PC-9 (cell line): ENCODE measurements around the gene SERPINE1. TPM values are rescaled to one million over a fixed set of nuclear protein-coding genes. Genes with fewer than 3 reads are reported as not detected.

ENCODE experiments used
- BruUV-seq: library from RNA; stranded (reverse); fragments of 400-500 nt; replicated peaks from 2 replicates; lab custom pipeline; 2021; lab: Mats Ljungman, UMichigan
- CTCF ChIA-PET: fragments of 300-600 bp; sonication (Branson Sonifier 250); formaldehyde crosslinking; loops from one replicate; lab custom pipeline; 2022; ENCODE audit warnings: antibody characterized with exemption; lab: Charles Lee
- POLR2A ChIA-PET: fragments of 300-600 bp; sonication (Branson Sonifier 250); formaldehyde crosslinking; loops from one replicate; lab custom pipeline; 2022; ENCODE audit warnings: antibody characterized with exemption; ENCODE audit not compliant: unreplicated experiment; lab: Charles Lee
- DNase-seq, 2 experiments: peaks; one replicate each; pipeline versions ENCODE4 v3.0.0 to v3.0.0-alpha.2; 2015 to 2022; ENCODE audit warnings: mixed read lengths in 1 of 2
- H2AFZ ChIP-seq: fragments of 200-600 bp; sonication (generic); 2 replicates; pipeline ENCODE4 v1.8.1; 2017; ENCODE audit warnings: antibody characterized with exemption
- H3F3A ChIP-seq: fragments of 200-600 bp; sonication (generic); 2 replicates; pipeline ENCODE4 v1.8.1; 2017; ENCODE audit warnings: antibody characterized with exemption, mild to moderate bottlenecking, low read depth; ENCODE audit not compliant: insufficient read depth
- H3K27ac ChIP-seq: fragments of 200-600 bp; sonication (generic); 2 replicates; pipeline ENCODE4 v1.6.1; 2016; ENCODE audit warnings: mixed run types
- H3K27me3 ChIP-seq: fragments of 200-600 bp; sonication (generic); 2 replicates; pipeline ENCODE4 v1.6.1; 2016; ENCODE audit warnings: low read depth, mixed run types; ENCODE audit not compliant: insufficient read depth
- H3K36me3 ChIP-seq: fragments of 200-600 bp; sonication (generic); 2 replicates; pipeline ENCODE4 v1.6.1; 2016; ENCODE audit warnings: low read depth, mixed run types
- H3K4me1 ChIP-seq: fragments of 200-600 bp; sonication (generic); replicated peaks from 2 replicates; pipeline ENCODE4 v1.6.1; 2016; ENCODE audit warnings: mixed run types; ENCODE audit not compliant: insufficient read depth
- H3K4me2 ChIP-seq: fragments of 200-600 bp; sonication (generic); 2 replicates; pipeline ENCODE4 v1.6.1; 2017; ENCODE audit warnings: mixed run types
- H3K4me3 ChIP-seq: fragments of 200-600 bp; sonication (generic); 2 replicates; pipeline ENCODE4 v1.6.1; 2016; ENCODE audit warnings: mixed run types
- H3K79me2 ChIP-seq: fragments of 200-600 bp; sonication (generic); 2 replicates; pipeline ENCODE4 v1.6.1; 2017; ENCODE audit warnings: low read depth, mixed run types
- H3K9me2 ChIP-seq: fragments of 200-600 bp; sonication (generic); 2 replicates; pipeline ENCODE4 v1.8.1; 2017; ENCODE audit warnings: mild to moderate bottlenecking; ENCODE audit not compliant: insufficient read depth
- H3K9me3 ChIP-seq: fragments of 200-600 bp; sonication (generic); 2 replicates; pipeline ENCODE4 v1.8.1; 2016; ENCODE audit warnings: low read depth; ENCODE audit not compliant: insufficient read depth
- H4K20me1 ChIP-seq: fragments of 200-600 bp; sonication (generic); 2 replicates; pipeline ENCODE4 v1.8.1; 2017; ENCODE audit not compliant: insufficient read depth
- EZH2 ChIP-seq: fragments of 200-600 bp; sonication (generic); IDR thresholded peaks from 2 replicates; pipeline ENCODE4 v1.8.0; 2017; ENCODE audit warnings: antibody characterized with exemption, low read depth
- intact Hi-C: fragments of 100-400 bp; cut with micrococcal nuclease; formaldehyde crosslinking; loops from one replicate; pipeline ENCODE4 v1.10.0; 2022; ENCODE audit not compliant: unreplicated experiment
- total RNA-seq: library from RNA; stranded (reverse); gene quantifications from 2 replicates; pipeline ENCODE4 v1.2.3, GENCODE V29; 2021
- TF ChIP-seq, protein P1 (sequence below): fragments of 200-600 bp; sonication (generic); conservative IDR thresholded peaks from 2 replicates; pipeline ENCODE4 v1.6.1; 2017; ENCODE audit warnings: mixed run types, antibody characterized with exemption, mild to moderate bottlenecking, moderate library complexity

Gene SERPINE1
- total RNA-seq, 1 experiment from 2014 or later, result 36.2 TPM

- Histone ChIP-seq H4K20me1 (no peaks in the 10 kb centered on the region), H3K4me3 (no peak overlapping the region), H3K27ac (peak overlapping the region; percentile 99), H3K4me1 (peaks cover 58% of the 10 kb centered on the region), H2AFZ (no peak overlapping the region), H3K79me2 (no peaks in the 10 kb centered on the region), H3K36me3 (no peaks in the 10 kb centered on the region), H3K27me3 (no peaks in the 10 kb centered on the region), H3K4me2 (peak overlapping the region; percentile 58), H3K9me2 (no peaks in the 10 kb centered on the region), H3F3A (peaks cover 62% of the 10 kb centered on the region), H3K9me3 (no peaks in the 10 kb centered on the region)
- DNase-seq, result no peak
- no TSS peak for BruUV-seq
- intact Hi-C loops, result loop anchor here (1.0 kb wide), 4 partner anchors 8 to 32 kb away; partner anchors contain the start of gene TRIM56
- ChIA-PET POLR2A (interaction anchor here (0.5 to 2.1 kb wide), 8 partner anchors 8 to 228 kb away, joined by 4 to 27 read pairs (median 10); partner anchors contain the start of gene UFSP1), CTCF (interaction anchor here (0.6 to 1.4 kb wide), 5 partner anchors 22 to 467 kb away, joined by 3 to 5 read pairs (median 3); partner anchors contain the start of gene TRIM56)
- TF ChIP-seq, protein P1, sequence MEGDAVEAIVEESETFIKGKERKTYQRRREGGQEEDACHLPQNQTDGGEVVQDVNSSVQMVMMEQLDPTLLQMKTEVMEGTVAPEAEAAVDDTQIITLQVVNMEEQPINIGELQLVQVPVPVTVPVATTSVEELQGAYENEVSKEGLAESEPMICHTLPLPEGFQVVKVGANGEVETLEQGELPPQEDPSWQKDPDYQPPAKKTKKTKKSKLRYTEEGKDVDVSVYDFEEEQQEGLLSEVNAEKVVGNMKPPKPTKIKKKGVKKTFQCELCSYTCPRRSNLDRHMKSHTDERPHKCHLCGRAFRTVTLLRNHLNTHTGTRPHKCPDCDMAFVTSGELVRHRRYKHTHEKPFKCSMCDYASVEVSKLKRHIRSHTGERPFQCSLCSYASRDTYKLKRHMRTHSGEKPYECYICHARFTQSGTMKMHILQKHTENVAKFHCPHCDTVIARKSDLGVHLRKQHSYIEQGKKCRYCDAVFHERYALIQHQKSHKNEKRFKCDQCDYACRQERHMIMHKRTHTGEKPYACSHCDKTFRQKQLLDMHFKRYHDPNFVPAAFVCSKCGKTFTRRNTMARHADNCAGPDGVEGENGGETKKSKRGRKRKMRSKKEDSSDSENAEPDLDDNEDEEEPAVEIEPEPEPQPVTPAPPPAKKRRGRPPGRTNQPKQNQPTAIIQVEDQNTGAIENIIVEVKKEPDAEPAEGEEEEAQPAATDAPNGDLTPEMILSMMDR, result no peak
- no peak for TF ChIP-seq EZH2
These were observed 10.0 kb upstream of the SERPINE1 start for GRCh38 chr7:101116898-101117297.

- CTCF ChIA-PET, result interaction anchor here (0.5 kb wide), 1 partner anchor 41 kb away, joined by 3 read pairs; no protein-coding TSS in a partner anchor
- intact Hi-C loops, result loop anchor here (1.0 kb wide), 1 partner anchor 7 kb away; no protein-coding TSS in a partner anchor
- H4K20me1 ChIP-seq, result no peaks in the 10 kb centered on the region
- TF ChIP-seq, protein P1, result no peak
- TF ChIP-seq EZH2, result no peak
- POLR2A ChIA-PET, result interaction anchor here (0.5 to 2.1 kb wide), 6 partner anchors 10 to 1275 kb away, joined by 3 to 27 read pairs (median 14); partner anchors contain the start of gene TRIM56
- peaks cover 81% of the 10 kb centered on the region for H3F3A ChIP-seq
- H3K36me3 ChIP-seq, result no peaks in the 10 kb centered on the region
- no peak overlapping the region for H2AFZ ChIP-seq
- no TSS peak for BruUV-seq
- peaks cover 76% of the 10 kb centered on the region for H3K4me1 ChIP-seq
- no peaks in the 10 kb centered on the region for H3K9me3 ChIP-seq
- peak overlapping the region; percentile 99 for H3K27ac ChIP-seq
- 0 out of 2 replicates have a peak overlapping the region, but pooled peaks have one; percentile 58 for H3K4me2 ChIP-seq
- DNase-seq, result no peak
- H3K27me3 ChIP-seq, result no peaks in the 10 kb centered on the region
- H3K4me3 ChIP-seq, result no peak overlapping the region
- H3K79me2 ChIP-seq, result peaks cover 7% of the 10 kb centered on the region; the same call in 1 of the 2 replicates
- no peaks in the 10 kb centered on the region for H3K9me2 ChIP-seq
These were observed 8.0 kb upstream of the SERPINE1 start for GRCh38 chr7:101118856-101119255.

DNA sequence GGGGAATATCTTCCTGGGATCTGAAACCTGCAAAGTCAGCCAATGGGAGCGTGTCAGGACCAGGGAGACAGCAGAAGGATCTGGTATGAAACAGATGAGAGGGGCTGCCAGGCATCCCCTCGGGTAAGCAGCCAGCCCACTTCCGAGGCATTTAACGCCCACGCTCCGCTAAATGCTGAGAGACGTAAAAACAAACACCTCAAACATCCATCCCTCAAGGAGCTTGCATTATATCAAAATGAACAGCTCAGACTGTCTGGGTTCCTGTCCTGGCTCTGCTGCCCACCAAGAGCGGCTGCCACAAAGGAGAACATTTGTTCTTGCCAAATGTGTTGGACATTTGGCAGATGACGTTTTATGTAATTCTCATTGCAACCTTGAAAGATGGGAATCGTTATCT, 7.0 kb upstream of the SERPINE1 start:
- POLR2A ChIA-PET, result no interaction called here
- intact Hi-C loops, result no loop called here

More for the DNA sequence above, 7.0 kb upstream of the SERPINE1 start:
- Histone ChIP-seq H3K4me3 (no peak overlapping the region), H3K79me2 (peaks cover 7% of the 10 kb centered on the region; the same call in 1 of the 2 replicates), H3K36me3 (no peaks in the 10 kb centered on the region), H4K20me1 (no peaks in the 10 kb centered on the region), H3K9me2 (no peaks in the 10 kb centered on the region), H3F3A (peaks cover 90% of the 10 kb centered on the region), H3K4me2 (no peak overlapping the region), H2AFZ (no peak overlapping the region), H3K9me3 (no peaks in the 10 kb centered on the region), H3K27ac (peak overlapping the region; percentile 99; the same call in 1 of the 2 replicates), H3K4me1 (peaks cover 79% of the 10 kb centered on the region), H3K27me3 (no peaks in the 10 kb centered on the region)
- no peak for TF ChIP-seq EZH2
- TF ChIP-seq, protein P1, result no peak
- BruUV-seq, result no TSS peak
- no peak for DNase-seq
- CTCF ChIA-PET, result no interaction called here
